Lung microvascular endothelial cell (primary cell): Measurements from ENCODE around the gene RICTOR. TPM values are rescaled to one million over a fixed set of nuclear protein-coding genes. Genes with fewer than 3 reads are reported as not detected.
"Not testable (repeated sequence)": the region's sequence is repeated elsewhere in the genome, so short reads cannot be mapped to it uniquely, and the experiment has no call there.

Experiments used
- DNase-seq, 2 donors: peaks; one replicate each; pipeline versions ENCODE4 v3.0.0 to v3.0.0-alpha.2; 2010; ENCODE audit warnings: low read depth in 2 of 2
- total RNA-seq: library from RNA; depleted of rRNA; stranded (reverse); fragments of >200 nt; gene quantifications from 2 replicates; pipeline ENCODE4 v1.2.1, GENCODE V29; 2014

The RICTOR gene
- total RNA-seq, 1 donor from 2014 or later: 22.8 TPM

DNA sequence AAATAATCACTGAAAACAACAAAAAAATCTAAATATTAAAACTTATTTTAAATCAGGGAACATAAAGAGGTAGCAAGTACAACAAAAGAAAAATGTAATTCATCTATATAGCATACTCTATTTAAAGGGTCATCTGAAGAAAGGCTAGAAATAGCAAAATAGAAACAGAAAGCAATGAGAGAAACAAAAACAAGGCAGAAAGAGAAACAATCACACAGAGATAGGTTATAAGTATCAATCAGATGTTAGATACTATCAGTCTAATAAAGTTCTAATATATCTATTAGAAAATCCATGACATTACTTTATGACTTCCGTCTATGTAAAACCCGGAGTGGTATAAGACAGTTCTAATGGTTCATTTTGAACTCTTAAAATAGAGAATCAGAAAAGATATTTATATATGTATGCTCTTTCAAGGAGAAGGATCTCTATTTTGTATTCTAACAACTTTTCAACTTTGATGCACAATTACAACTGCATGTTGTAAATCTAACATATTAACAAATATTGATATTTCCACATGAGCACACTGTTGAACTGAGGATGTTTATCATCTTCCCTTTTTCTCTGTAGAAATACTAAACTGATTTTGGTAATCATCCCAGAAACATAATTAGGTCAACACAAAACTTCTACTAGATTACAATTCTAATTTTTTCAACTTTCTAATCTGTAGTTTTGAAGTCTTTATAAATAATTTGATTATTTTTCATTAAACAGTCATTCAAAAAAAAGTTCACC is 15.8 kb downstream of the RICTOR start:
- DNase-seq: no peak

DNA sequence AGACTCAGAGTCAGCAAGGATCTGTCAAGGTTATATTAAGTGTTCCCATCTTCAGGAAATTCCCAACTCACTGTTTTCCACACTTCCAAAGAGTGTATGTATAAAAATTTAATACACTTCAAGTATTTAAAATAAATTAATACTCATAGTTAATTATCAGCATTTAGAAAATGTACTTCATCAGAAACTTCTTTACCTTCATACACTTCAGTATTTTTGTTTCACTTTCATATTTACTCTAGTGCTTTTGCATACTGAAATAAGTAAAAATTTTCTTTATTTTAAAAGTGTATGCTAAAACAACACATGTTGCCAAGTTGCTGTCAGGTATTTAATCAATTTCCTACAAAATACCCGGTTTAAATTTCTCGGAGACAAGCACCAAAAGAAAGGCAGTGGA is 16.5 kb downstream of the RICTOR start:
- DNase-seq: peak; percentile 14 to 26

- no peak for DNase-seq
These were observed 18.3 kb downstream of the RICTOR start for GRCh38 chr5:39055768-39056398.

- no peak for DNase-seq
These were observed 19.0 kb downstream of the RICTOR start for GRCh38 chr5:39055027-39055767.

- no peak for DNase-seq
These were observed 21.0 kb downstream of the RICTOR start for GRCh38 chr5:39053189-39053588.

DNA sequence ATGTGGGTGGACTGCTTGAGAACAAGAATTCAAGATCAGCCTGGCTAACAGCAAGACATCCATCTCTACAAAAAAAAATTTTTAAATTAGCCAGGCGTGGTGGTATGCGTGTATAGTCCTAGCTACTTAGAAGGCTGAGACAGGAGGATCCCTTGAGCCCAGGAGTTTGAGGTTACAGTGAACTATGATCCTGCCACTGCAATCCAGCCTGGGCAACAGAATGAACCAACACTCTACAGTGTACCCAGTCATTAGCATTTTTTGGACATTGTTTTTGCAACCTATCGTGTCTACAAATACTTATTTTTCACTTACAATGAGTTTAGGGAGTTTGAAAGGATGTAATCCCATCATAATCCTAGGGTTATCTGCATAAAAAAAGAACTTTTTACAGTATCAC is 22.1 kb downstream of the RICTOR start:
- no peak for DNase-seq

- no peak for DNase-seq
These were observed 24.9 kb downstream of the RICTOR start for GRCh38 chr5:39049315-39049714.

DNA sequence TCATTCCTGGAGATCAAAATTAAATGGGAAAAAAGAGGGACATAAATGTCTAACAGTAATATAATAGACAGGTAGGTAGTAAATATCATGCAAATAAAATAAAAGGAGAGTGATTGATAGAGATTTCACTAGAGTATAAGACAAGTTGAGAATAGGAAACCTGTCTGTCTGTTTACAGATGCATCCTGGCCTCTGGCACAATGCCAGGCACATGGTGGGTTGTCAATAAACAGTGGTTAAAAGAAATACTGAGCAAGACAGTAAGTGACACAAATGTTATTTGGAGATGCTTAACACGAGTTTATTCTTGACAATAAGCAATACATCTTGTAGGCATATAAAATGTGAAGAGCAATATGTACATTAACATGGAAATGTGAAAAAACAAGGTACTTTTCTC is 33.3 kb downstream of the RICTOR start:
- DNase-seq: peak; percentile 14 to 28

DNA sequence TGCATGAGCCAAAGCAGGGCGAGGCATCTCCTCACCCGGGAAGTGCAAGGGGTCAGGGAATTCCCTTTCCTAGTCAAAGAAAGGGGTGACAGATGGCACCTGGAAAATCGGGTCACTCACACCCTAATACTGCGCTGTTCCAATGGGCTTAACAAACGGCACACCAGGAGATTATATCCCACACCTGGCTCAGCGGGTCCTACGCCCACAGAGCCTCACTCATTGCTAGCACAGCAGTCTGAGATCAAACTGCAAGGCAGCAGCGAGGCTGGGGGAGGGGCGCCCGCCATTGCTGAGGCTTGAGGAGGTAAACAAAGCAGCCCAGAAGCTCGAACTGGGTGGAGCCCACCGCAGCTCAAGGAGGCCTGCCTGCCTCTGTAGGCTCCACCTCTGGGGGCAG is 39.7 kb downstream of the RICTOR start:
- not testable (repeated sequence) for DNase-seq

GRCh38 chr5:39031041-39031440 is 43.2 kb downstream of the RICTOR start:
- DNase-seq: no peak

DNA sequence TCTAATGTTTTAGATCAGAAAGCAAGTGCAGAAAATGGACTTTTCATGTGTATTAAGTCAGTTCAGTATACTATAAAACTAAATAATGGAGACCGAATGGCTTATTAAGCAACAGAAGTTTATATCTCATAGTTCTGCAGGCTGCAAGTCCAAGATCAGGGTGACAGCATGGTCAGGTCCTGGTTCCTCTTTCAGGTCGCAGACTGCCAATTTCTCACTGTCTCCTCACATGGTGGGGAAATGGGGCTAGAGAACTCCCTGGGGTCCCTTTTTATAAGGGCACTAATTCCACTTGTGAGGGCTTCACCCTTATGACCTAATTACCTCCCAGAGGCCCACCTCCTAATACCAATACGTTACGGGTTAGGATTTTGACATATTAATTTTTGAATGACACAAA is 48.7 kb downstream of the RICTOR start:
- no peak for DNase-seq

- no peak for DNase-seq
These were observed 49.3 kb downstream of the RICTOR start for GRCh38 chr5:39024884-39025283.

- no peak for DNase-seq
These were observed 50.2 kb downstream of the RICTOR start for GRCh38 chr5:39024005-39024404.

DNA sequence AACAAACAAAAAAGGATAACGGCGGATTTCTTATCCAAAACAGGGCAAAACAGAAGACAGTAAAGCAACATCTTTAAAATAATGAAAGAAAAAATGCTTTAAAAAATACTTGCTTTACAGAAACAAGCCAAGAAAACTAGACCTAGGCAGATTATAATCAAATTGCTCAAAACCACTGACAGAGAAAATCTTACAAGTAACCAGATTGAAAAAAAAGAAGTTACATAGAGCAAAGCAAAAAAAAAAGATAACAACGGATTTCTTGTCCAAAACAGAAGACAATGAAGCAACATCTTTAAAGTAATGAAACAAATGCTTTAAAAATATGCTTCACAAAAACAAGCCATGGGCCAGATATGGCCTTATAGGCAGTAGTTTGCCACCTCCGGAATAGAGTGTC is 51.1 kb downstream of the RICTOR start:
- DNase-seq: no peak

DNA sequence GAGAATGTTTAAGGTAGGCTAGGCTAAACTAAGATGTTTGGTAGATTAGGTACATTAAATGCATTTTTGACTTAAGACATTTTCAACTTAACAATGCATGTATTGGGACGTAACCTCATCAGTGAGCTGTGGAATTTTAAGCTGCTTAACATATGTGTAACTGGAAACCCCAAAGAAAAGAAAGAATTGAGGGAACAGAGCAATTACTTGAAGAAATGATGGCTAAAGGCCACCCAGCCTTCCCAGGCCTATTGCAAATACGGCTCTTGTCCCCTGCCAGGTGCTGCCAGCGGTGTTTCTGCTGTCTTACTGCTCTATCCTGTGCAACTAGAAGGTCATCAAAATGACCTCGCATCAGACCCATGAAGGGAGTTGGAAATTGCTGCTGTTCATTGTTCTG is 52.0 kb downstream of the RICTOR start:
- no peak for DNase-seq

GRCh38 chr5:39021413-39021812 is 52.8 kb downstream of the RICTOR start:
- DNase-seq: no peak

DNA sequence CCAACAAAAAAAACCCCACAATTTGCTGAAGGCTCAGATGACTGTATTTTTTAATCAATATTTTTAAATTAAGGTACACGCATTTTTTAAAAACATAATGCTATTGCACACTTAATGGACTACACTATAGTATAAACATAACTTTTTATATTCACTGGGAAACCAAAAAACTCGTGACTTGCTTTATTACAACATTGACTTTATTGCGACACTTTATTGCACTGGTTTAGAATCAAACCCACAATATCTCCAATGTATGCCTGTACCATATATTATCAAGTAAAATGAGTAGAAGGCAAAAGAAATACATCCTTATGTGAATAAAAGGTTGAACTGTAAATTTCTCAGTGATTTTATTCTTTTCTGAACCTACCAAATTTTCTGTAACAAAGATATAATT is 53.7 kb downstream of the RICTOR start:
- no peak for DNase-seq

DNA sequence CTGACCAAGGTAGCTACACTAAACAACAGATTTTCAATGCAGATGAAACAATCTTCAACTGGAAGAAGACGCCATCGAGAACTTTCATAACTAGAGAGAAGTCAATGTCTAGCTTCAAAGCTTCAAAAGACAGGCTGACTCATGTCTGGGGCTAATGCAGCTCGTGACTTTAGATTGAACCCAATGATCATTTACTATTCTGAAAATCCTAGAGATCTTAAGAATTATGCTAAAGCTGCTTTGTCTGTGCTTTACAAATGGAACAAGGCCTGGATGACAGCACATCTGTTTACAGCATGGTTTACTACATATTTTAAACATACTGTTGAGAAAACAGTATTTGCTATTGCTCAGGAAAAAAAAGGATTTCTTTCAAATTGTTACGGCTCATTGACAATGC is 54.9 kb downstream of the RICTOR start:
- no peak for DNase-seq

DNA sequence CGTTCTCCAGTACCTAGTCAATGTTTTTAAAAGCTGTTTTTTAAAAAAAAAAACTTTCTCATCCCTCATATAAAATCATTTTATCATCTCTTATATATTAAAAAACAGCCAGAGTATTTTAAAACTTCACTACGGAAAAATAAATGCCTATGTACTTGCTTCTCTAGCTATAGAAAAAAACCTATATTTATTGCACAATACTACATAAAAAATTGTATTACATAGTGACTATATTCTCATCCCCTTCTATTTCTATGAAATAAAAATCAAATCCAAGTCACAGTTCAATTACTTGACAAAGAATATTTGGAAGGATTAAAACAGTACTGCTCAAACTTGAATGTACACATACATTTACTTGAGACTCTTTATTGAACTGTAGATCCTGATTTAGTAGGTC is 56.7 kb downstream of the RICTOR start:
- no peak for DNase-seq

- DNase-seq: no peak
These were observed 57.5 kb downstream of the RICTOR start for GRCh38 chr5:39016587-39017275.

GRCh38 chr5:39015743-39016586 is 58.2 kb downstream of the RICTOR start:
- peak in 1 of 2 donors; percentile 35 for DNase-seq
